Calu3 (cell line): ENCODE measurements around the gene PCMTD2. TPM values are rescaled to one million over a fixed set of nuclear protein-coding genes. Genes with fewer than 3 reads are reported as not detected.

Experiments
- BruUV-seq: library from RNA; stranded (reverse); fragments of 400-500 nt; replicated peaks from 2 replicates; lab custom pipeline; 2021; lab: Mats Ljungman, UMichigan
- CTCF ChIA-PET: fragments of 300-600 bp; sonication (Branson Sonifier 250); formaldehyde crosslinking; loops from one replicate; lab custom pipeline; 2022; ENCODE audit warnings: antibody characterized with exemption; lab: Charles Lee
- DNase-seq: peaks from one replicate; pipeline ENCODE4 v3.0.0; 2022
- H3K27ac Mint-ChIP-seq: one replicate; pipeline ENCODE4 v1.8.0; 2022; ENCODE audit warnings: mixed read lengths; ENCODE audit not compliant: unreplicated experiment
- H3K27me3 Mint-ChIP-seq: one replicate; pipeline ENCODE4 v1.8.0; 2022; ENCODE audit warnings: mixed read lengths; ENCODE audit not compliant: unreplicated experiment
- H3K36me3 Mint-ChIP-seq: one replicate; pipeline ENCODE4 v1.8.0; 2022; ENCODE audit warnings: mild to moderate bottlenecking, moderate library complexity, mixed read lengths; ENCODE audit not compliant: insufficient read depth, unreplicated experiment
- H3K4me1 Mint-ChIP-seq: one replicate; pipeline ENCODE4 v1.8.0; 2022; ENCODE audit warnings: mild to moderate bottlenecking, low read depth, mixed read lengths; ENCODE audit not compliant: unreplicated experiment
- H3K4me3 Mint-ChIP-seq: one replicate; pipeline ENCODE4 v1.8.0; 2022; ENCODE audit warnings: mild to moderate bottlenecking, low read depth, moderate library complexity, mixed read lengths; ENCODE audit not compliant: unreplicated experiment
- H3K9me3 Mint-ChIP-seq: one replicate; pipeline ENCODE4 v1.8.0; 2022; ENCODE audit warnings: low read depth, mixed read lengths; ENCODE audit not compliant: unreplicated experiment
- CTCF ChIP-seq: fragments of 200-600 bp; IDR thresholded peaks from one replicate; pipeline ENCODE4 v1.8.0; 2022; ENCODE audit warnings: antibody characterized with exemption; ENCODE audit not compliant: unreplicated experiment
- intact Hi-C: fragments of 100-400 bp; cut with micrococcal nuclease; formaldehyde crosslinking; loops from one replicate; pipeline ENCODE4 v1.10.0; 2022; ENCODE audit not compliant: unreplicated experiment
- total RNA-seq: library from RNA; stranded (reverse); gene quantifications from 2 replicates; pipeline ENCODE4 v1.2.3, GENCODE V29; 2022

PCMTD2 gene
- total RNA-seq, 1 experiment from 2014 or later: 62.2 TPM

DNA sequence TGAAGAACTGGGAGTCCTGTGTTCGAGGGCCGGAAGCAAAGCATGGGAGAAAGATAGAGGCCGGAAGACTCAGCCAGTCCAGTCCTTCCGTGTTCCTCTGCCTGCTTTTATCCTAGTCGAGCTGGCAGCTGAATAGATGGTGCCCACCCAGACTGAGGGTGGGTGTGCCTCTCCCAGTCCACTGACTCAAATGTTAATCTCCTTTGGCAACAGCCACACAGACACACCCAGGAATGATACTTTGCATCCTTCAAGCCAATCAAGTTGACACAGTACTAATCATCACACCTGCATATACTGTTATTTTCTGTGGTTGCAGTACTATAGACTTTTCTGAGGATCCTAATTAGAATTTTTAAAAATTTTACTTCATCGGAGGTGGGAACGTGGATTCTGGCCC lies 21.3 kb downstream of the PCMTD2 start:
- BruUV-seq: no TSS peak
- H3K36me3 Mint-ChIP-seq: peaks cover 5% of the 10 kb centered on the region
- CTCF ChIA-PET: no interaction called here
- H3K4me3 Mint-ChIP-seq: no peak overlapping the region
- no peaks in the 10 kb centered on the region for H3K27me3 Mint-ChIP-seq
- intact Hi-C loops: no loop called here
- H3K27ac Mint-ChIP-seq: no peak overlapping the region
- DNase-seq: no peak
- H3K4me1 Mint-ChIP-seq: peaks cover 8% of the 10 kb centered on the region
- TF ChIP-seq CTCF: no peak
- no peaks in the 10 kb centered on the region for H3K9me3 Mint-ChIP-seq

- peaks cover 8% of the 10 kb centered on the region for H3K4me1 Mint-ChIP-seq
- H3K27ac Mint-ChIP-seq: no peak overlapping the region
- CTCF ChIA-PET: no interaction called here
- no TSS peak for BruUV-seq
- DNase-seq: no peak
- peaks cover 9% of the 10 kb centered on the region for H3K27me3 Mint-ChIP-seq
- peaks cover 5% of the 10 kb centered on the region for H3K36me3 Mint-ChIP-seq
- TF ChIP-seq CTCF: no peak
- no peak overlapping the region for H3K4me3 Mint-ChIP-seq
- intact Hi-C loops: no loop called here
- no peaks in the 10 kb centered on the region for H3K9me3 Mint-ChIP-seq
These were observed 22.2 kb downstream of the PCMTD2 start for GRCh38 chr20:64277571-64278316.

GRCh38 chr20:64278317-64278681 lies 22.8 kb downstream of the PCMTD2 start:
- Mint-ChIP-seq H3K27ac (no peak overlapping the region), H3K4me1 (peaks cover 8% of the 10 kb centered on the region), H3K9me3 (no peaks in the 10 kb centered on the region), H3K4me3 (no peak overlapping the region), H3K36me3 (peaks cover 5% of the 10 kb centered on the region), H3K27me3 (peaks cover 15% of the 10 kb centered on the region)
- DNase-seq: no peak
- CTCF ChIA-PET: no interaction called here
- intact Hi-C loops: no loop called here
- TF ChIP-seq CTCF: no peak
- BruUV-seq: no TSS peak

- intact Hi-C loops: no loop called here
- no peak for TF ChIP-seq CTCF
- Mint-ChIP-seq H3K9me3 (peaks cover 4% of the 10 kb centered on the region), H3K36me3 (peaks cover 9% of the 10 kb centered on the region), H3K4me3 (no peak overlapping the region), H3K27ac (no peak overlapping the region), H3K27me3 (peaks cover 15% of the 10 kb centered on the region), H3K4me1 (peaks cover 8% of the 10 kb centered on the region)
- CTCF ChIA-PET: no interaction called here
- no TSS peak for BruUV-seq
- peak; percentile 36 for DNase-seq
These were observed 24.4 kb downstream of the PCMTD2 start for GRCh38 chr20:64279826-64280459.
